Measurements from ENCODE around the gene PDE7B. TPM values are rescaled to one million over a fixed set of nuclear protein-coding genes. Genes with fewer than 3 reads are reported as not detected.
A peak's percentile ranks its signal among the peaks of the same experiment; 100 is the strongest.

Gene PDE7B
- total RNA-seq, 1 donor from 2014 or later: 0.53 TPM

DNA sequence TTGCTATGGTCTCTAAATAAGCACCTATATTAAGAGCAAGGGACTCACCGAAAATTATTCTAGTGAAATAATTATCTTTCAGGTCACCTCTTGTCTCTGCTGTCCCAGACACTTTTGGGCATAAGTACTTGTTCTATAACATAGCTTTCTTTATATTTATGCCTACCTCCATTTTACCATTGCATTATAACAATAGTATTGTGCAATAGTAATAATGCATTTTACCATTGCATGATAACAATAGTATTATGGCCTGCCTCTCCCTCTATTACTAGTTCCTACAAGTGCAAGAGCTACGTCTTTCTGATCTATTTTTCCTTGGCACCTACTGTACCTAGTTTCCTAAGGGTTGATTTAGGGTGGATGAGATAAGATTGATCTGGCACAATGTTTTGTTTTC lies 169.2 kb downstream of the PDE7B start:
- TF ChIP-seq, protein P1, sequence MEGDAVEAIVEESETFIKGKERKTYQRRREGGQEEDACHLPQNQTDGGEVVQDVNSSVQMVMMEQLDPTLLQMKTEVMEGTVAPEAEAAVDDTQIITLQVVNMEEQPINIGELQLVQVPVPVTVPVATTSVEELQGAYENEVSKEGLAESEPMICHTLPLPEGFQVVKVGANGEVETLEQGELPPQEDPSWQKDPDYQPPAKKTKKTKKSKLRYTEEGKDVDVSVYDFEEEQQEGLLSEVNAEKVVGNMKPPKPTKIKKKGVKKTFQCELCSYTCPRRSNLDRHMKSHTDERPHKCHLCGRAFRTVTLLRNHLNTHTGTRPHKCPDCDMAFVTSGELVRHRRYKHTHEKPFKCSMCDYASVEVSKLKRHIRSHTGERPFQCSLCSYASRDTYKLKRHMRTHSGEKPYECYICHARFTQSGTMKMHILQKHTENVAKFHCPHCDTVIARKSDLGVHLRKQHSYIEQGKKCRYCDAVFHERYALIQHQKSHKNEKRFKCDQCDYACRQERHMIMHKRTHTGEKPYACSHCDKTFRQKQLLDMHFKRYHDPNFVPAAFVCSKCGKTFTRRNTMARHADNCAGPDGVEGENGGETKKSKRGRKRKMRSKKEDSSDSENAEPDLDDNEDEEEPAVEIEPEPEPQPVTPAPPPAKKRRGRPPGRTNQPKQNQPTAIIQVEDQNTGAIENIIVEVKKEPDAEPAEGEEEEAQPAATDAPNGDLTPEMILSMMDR (IDR thresholded peaks at IDR 0.05; ENCODE audit: insufficient read depth, low read length, severe bottlenecking): no peak
- H3K27me3 ChIP-seq (ENCODE audit: control insufficient read depth, insufficient read depth, low read length): peaks cover 3% of the 10 kb centered on the region
- FAIRE-seq: no peak
- no peaks in the 10 kb centered on the region for H3K36me3 ChIP-seq (ENCODE audit: control insufficient read depth, insufficient read depth, low read length)
- no peak for DNase-seq (ENCODE audit: low read depth)
- H3K4me3 ChIP-seq (ENCODE audit: low read depth, low read length): no peak overlapping the region

DNA sequence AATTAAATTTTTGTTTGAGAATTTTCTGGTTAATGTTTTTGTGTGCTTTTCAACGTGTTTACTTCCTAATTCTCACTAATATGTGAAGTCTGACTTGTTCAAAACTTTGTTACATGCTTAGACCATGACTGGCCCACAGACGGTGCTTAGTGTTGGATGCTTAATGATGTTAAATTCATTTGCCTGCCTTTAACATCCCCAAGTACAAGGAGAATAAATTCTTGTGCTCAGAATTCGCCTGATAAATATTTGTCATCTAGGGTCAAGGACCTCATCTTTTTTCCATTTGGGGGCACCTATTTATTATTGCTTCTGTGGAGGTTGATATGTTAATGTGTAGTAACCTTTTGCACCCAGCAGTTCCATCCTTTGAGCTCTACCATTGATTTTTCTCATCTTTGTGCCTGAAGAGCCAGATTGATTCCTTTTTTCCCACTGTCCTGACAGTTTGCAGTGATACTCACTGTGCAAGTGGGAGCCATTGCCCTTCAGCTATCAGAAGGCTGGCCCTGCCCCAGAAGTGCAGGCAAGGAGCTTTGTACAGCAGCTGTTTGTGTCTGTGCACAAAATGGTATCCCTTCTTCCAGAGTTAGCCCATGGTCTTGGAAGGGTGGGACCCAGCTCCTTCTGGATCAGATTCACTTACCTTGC lies 170.8 kb downstream of the PDE7B start:
- FAIRE-seq (no peak), DNase-seq (ENCODE audit: low read depth) (no peak)
- Histone ChIP-seq H3K36me3 (ENCODE audit: control insufficient read depth, insufficient read depth, low read length) (no peaks in the 10 kb centered on the region), H3K4me3 (ENCODE audit: low read depth, low read length) (no peak overlapping the region), H3K27me3 (ENCODE audit: control insufficient read depth, insufficient read depth, low read length) (peaks cover 3% of the 10 kb centered on the region)
- TF ChIP-seq, protein P1 (IDR thresholded peaks at IDR 0.05; ENCODE audit: insufficient read depth, low read length, severe bottlenecking): no peak

DNA sequence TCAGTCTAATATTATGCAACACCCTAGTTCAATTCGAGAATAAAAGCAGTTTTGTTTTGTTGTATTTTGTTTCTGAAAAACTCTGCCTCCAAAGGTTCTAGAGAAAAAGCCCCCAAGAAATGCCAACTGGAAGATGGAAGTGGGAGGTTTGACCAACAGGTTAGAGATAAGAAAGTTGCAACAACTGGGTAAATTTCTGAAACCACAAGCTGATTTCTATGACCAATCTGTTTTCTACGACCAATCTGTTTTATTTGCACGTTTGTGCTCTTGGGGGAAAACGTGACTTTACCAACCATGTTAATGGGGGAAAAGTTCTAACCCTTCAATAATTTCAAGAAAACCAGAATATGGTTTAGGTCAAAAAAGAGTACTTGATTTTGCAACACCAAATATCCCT lies 173.2 kb downstream of the PDE7B start:
- DNase-seq (ENCODE audit: low read depth): no peak
- FAIRE-seq: no peak
- Histone ChIP-seq H3K36me3 (ENCODE audit: control insufficient read depth, insufficient read depth, low read length) (no peaks in the 10 kb centered on the region), H3K27me3 (ENCODE audit: control insufficient read depth, insufficient read depth, low read length) (peaks cover 3% of the 10 kb centered on the region), H3K4me3 (ENCODE audit: low read depth, low read length) (no peak overlapping the region)
- TF ChIP-seq, protein P1 (IDR thresholded peaks at IDR 0.05; ENCODE audit: insufficient read depth, low read length, severe bottlenecking): no peak

DNA sequence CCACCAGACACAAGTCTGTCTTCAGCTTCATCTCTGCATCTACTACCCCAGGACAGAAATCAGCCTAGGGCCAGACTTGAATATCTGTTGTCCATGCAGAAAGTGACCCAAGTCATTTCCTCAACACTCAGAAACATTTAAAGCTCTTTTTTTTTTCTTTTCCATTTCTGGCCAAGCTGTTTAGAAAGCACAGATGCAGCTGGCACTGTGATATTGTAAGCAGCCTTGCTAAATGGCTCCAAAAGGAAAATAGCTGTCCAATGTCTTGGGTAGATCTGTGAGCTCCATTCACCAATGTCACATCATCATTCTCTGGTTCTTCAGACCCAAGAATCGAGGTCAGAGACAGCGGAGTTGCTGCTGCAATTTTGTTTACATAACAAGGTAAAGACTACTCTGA lies 174.2 kb downstream of the PDE7B start:
- H3K4me3 ChIP-seq (ENCODE audit: low read depth, low read length): no peak overlapping the region
- FAIRE-seq: no peak
- no peak for DNase-seq (ENCODE audit: low read depth)
- TF ChIP-seq, protein P1 (IDR thresholded peaks at IDR 0.05; ENCODE audit: insufficient read depth, low read length, severe bottlenecking): no peak
- no peaks in the 10 kb centered on the region for H3K36me3 ChIP-seq (ENCODE audit: control insufficient read depth, insufficient read depth, low read length)
- H3K27me3 ChIP-seq (ENCODE audit: control insufficient read depth, insufficient read depth, low read length): peaks cover 3% of the 10 kb centered on the region

DNA sequence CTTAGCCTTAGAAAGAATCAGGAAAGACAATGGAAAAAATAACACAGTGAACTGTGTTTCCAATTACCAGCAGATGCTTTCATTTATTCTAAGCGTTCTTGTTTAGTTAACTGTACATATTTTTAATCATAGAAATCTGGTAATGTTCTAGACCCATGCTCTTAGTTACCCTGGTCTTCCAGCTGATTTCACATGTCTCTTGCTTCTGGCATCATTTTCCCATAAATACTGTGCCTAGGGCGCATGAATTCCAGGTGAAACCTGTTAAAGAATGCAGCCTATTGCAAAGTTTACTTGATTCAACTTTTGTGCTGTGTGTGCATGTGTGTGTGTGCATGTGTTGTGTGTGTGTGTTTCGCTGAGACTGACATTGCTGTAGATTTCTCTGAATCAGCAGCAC lies 178.6 kb downstream of the PDE7B start:
- no peaks in the 10 kb centered on the region for H3K36me3 ChIP-seq (ENCODE audit: control insufficient read depth, insufficient read depth, low read length)
- TF ChIP-seq, protein P1 (IDR thresholded peaks at IDR 0.05; ENCODE audit: insufficient read depth, low read length, severe bottlenecking): no peak
- no peaks in the 10 kb centered on the region for H3K27me3 ChIP-seq (ENCODE audit: control insufficient read depth, insufficient read depth, low read length)
- H3K4me3 ChIP-seq (ENCODE audit: low read depth, low read length): no peak overlapping the region
- FAIRE-seq (no peak), DNase-seq (ENCODE audit: low read depth) (no peak)

DNA sequence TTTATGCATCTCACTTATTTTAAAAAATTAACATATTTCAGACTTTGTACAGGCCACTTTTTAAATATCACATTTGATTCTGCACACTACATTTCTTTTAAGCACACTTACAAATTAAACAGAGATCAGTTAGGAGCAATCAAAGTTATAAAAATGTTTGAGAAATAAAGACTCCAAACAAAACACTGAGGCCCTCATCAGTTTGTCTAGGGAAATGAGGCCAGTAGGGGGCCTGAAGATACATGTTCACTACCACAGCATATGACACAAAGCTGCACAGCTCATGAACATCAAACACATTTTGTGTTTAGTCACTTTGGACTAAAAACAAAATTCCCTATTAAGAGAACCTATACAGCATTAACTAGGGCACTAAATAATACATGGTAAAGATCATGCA lies 180.5 kb downstream of the PDE7B start:
- H3K27me3 ChIP-seq (ENCODE audit: control insufficient read depth, insufficient read depth, low read length): no peaks in the 10 kb centered on the region
- DNase-seq (ENCODE audit: low read depth): peak; percentile 34
- TF ChIP-seq, protein P1 (IDR thresholded peaks at IDR 0.05; ENCODE audit: insufficient read depth, low read length, severe bottlenecking): peak; percentile 51
- H3K36me3 ChIP-seq (ENCODE audit: control insufficient read depth, insufficient read depth, low read length): no peaks in the 10 kb centered on the region
- no peak for FAIRE-seq
- H3K4me3 ChIP-seq (ENCODE audit: low read depth, low read length): no peak overlapping the region
